AG04449 (cell line): Measurements from ENCODE around the gene IER3IP1.
A peak's percentile ranks its signal among the peaks of the same experiment; 100 is the strongest.

Experiments
- CTCF ChIA-PET: fragments of 350-600 bp; formaldehyde crosslinking; extraction: SDS; loops from one replicate; lab custom pipeline; 2021; ENCODE audit warnings: antibody characterized with exemption; lab: Yijun Ruan, JAX
- POLR2A ChIA-PET: fragments of 400-600, 350-600 bp; formaldehyde crosslinking; extraction: SDS; loops from one replicate; lab custom pipeline; 2020; ENCODE audit warnings: antibody characterized with exemption, inconsistent platforms; lab: Yijun Ruan, JAX
- DNase-seq: peaks from one replicate; pipeline ENCODE4 v3.0.0-alpha.2; 2010; ENCODE audit warnings: low read depth, low spot score
- H3K4me3 ChIP-seq: 2 replicates; pipeline ENCODE4 v1.5.1; 2011; ENCODE audit warnings: low read depth, mild to moderate bottlenecking, control low read depth, low read length
- CTCF ChIP-seq: IDR thresholded peaks from one replicate; pipeline ENCODE4 v1.5.1; 2011; ENCODE audit warnings: mild to moderate bottlenecking, moderate library complexity, low read length, control low read depth, inconsistent platforms; ENCODE audit not compliant: insufficient read depth; ENCODE audit errors: missing control alignments

Gene IER3IP1

DNA sequence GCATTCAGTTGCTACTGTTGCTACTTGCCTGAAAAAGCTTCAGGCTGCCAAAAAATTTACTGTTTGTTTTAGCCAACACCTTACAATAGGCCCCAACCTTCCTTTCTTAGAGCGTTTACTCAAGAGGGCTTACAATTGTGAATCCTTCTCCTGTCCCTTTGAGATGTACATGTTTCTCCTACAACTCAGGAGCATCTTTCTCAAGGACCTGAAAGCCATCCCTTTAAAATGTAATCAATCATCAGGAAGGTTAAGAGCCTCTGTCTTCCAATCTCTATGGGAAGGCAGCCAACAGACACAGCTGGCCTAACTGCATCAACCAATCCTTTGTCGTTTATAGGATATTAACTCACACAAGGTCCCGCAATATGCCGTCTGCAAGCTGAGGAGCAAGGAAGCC lies 3.4 kb upstream of the IER3IP1 start:
- no peak for DNase-seq
- H3K4me3 ChIP-seq, result no peak overlapping the region
- no peak for TF ChIP-seq CTCF
- POLR2A ChIA-PET, result no interaction called here
- CTCF ChIA-PET, result no interaction called here

DNA sequence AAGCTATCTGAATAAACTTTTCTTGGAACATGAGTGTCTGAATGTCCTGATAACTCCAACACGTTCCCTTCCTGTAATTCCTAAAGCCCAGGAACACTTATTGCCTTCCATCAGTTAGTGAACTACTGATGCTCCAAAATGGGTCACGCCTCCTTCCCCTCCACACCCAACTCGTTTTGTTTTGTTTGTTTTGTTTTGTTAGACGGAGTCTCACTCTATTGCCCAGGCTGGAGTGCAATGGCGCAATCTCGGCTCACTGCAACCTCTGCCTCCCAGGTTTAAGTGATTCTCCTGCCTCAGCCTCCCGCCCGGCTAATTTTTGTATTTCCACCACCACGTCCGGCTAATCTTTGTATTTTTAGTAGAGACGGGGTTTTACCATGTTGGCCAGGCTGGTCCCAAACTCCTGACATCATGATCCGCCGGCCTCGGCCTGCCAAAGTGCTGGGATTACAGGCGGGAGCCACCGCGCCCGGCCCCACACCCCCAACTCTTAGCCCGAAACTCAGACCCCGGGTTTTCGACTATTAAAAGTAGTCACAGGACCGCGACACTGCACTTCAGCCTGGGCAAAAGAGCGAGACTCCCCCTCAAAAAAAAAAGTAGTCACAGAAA lies 774 bp downstream of the IER3IP1 start:
- ChIA-PET CTCF (interaction anchor here (1.0 kb wide), 1 partner anchor 18 kb away, joined by 3 read pairs; no protein-coding TSS in a partner anchor), POLR2A (no interaction called here)
- peak overlapping the region; percentile 88 for H3K4me3 ChIP-seq
- TF ChIP-seq CTCF, result no peak
- DNase-seq, result no peak

- no peak for TF ChIP-seq CTCF
- ChIA-PET POLR2A (no interaction called here), CTCF (interaction anchor here (1.0 to 1.2 kb wide), 3 partner anchors 17 to 76 kb away, joined by 3 to 4 read pairs (median 3); no protein-coding TSS in a partner anchor)
- peak overlapping the region; percentile 88 for H3K4me3 ChIP-seq
- no peak for DNase-seq
These were observed 1.5 kb downstream of the IER3IP1 start for GRCh38 chr18:47174545-47175116.

DNA sequence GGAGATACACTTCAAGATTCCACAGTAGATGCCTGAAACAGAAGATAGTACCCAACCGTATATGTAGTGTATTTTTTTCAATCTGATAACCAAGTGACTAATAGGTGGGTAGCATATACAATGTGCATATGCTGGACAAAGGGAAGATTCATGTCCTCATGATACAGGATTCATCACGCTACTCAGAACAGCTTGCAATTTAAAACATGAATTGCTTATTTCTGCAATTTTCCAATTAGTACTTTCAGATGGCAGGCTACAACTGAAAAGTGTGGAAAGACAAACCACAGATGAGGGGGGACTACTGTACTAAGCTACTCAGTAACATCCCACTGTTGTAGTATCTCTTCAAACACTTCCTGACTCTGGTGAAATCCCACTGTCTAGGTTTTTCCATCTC lies 3.7 kb downstream of the IER3IP1 start:
- no peak overlapping the region for H3K4me3 ChIP-seq
- POLR2A ChIA-PET, result no interaction called here
- no peak for TF ChIP-seq CTCF
- no peak for DNase-seq
- CTCF ChIA-PET, result interaction anchor here (1.1 kb wide), 1 partner anchor 33 kb away, joined by 3 read pairs; no protein-coding TSS in a partner anchor

GRCh38 chr18:47168913-47169312 lies 7.3 kb downstream of the IER3IP1 start:
- TF ChIP-seq CTCF, result no peak
- POLR2A ChIA-PET, result no interaction called here
- CTCF ChIA-PET, result interaction anchor here (1.3 to 2.1 kb wide), 2 partner anchors 36 to 67 kb away, joined by 6 to 9 read pairs; no protein-coding TSS in a partner anchor
- no peak for DNase-seq
- H3K4me3 ChIP-seq, result no peak overlapping the region

DNA sequence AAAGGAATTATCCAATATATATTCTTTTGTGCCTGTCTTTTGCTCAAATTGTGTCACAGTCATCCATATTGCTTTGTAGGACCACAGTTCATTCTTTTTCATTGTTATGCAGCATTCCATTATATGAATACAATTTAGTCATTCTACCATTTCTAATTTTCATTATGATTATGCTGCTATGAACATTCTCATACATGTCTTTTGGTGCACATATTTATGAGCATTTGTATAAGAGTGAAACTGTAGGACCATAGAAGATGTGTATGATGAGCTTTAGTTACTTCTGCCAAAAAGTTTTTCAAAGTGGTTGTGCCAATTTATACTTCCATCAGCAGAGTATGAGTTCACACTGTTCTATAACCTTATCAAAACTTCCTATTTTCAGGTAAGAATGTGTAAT lies 7.7 kb downstream of the IER3IP1 start:
- H3K4me3 ChIP-seq, result no peak overlapping the region
- DNase-seq, result no peak
- no peak for TF ChIP-seq CTCF
- POLR2A ChIA-PET, result no interaction called here
- CTCF ChIA-PET, result interaction anchor here (1.3 to 2.1 kb wide), 2 partner anchors 36 to 66 kb away, joined by 6 to 9 read pairs; no protein-coding TSS in a partner anchor
